ENCODE measurements around the gene ARHGAP25.

ARHGAP25 gene

GRCh38 chr2:68693951-68694350 lies 40.7 kb upstream of the ARHGAP25 start:
- no peak for TF ChIP-seq CTCF (IDR thresholded peaks at IDR 0.05; ENCODE audit: low read length, missing control alignments)
- no peak for DNase-seq (ENCODE audit: low read depth)
- H3K4me3 ChIP-seq (replicated peaks; ENCODE audit: low read depth, low read length), result no peak overlapping the region

- H3K4me3 ChIP-seq (replicated peaks; ENCODE audit: low read depth, low read length), result no peak overlapping the region
- no peak for DNase-seq (ENCODE audit: low read depth)
- TF ChIP-seq CTCF (IDR thresholded peaks at IDR 0.05; ENCODE audit: low read length, missing control alignments), result no peak
Observed at GRCh38 chr2:68695971-68696370, 38.6 kb upstream of the ARHGAP25 start.

GRCh38 chr2:68696554-68696953 lies 38.1 kb upstream of the ARHGAP25 start:
- no peak for DNase-seq (ENCODE audit: low read depth)
- no peak overlapping the region for H3K4me3 ChIP-seq (replicated peaks; ENCODE audit: low read depth, low read length)
- no peak for TF ChIP-seq CTCF (IDR thresholded peaks at IDR 0.05; ENCODE audit: low read length, missing control alignments)

- no peak for TF ChIP-seq CTCF (IDR thresholded peaks at IDR 0.05; ENCODE audit: low read length, missing control alignments)
- no peak for DNase-seq (ENCODE audit: low read depth)
- H3K4me3 ChIP-seq (replicated peaks; ENCODE audit: low read depth, low read length), result no peak overlapping the region
Observed at GRCh38 chr2:68698567-68699377, 35.8 kb upstream of the ARHGAP25 start.

- no peak overlapping the region for H3K4me3 ChIP-seq (replicated peaks; ENCODE audit: low read depth, low read length)
- no peak for TF ChIP-seq CTCF (IDR thresholded peaks at IDR 0.05; ENCODE audit: low read length, missing control alignments)
- DNase-seq (ENCODE audit: low read depth), result peak; percentile 11
Observed at GRCh38 chr2:68700560-68700959, 34.1 kb upstream of the ARHGAP25 start.

- TF ChIP-seq CTCF (IDR thresholded peaks at IDR 0.05; ENCODE audit: low read length, missing control alignments), result no peak
- DNase-seq (ENCODE audit: low read depth), result no peak
- no peak overlapping the region for H3K4me3 ChIP-seq (replicated peaks; ENCODE audit: low read depth, low read length)
Observed at GRCh38 chr2:68706637-68707036, 28.0 kb upstream of the ARHGAP25 start.

GRCh38 chr2:68708629-68709028 lies 26.0 kb upstream of the ARHGAP25 start:
- no peak for DNase-seq (ENCODE audit: low read depth)
- no peak overlapping the region for H3K4me3 ChIP-seq (replicated peaks; ENCODE audit: low read depth, low read length)
- TF ChIP-seq CTCF (IDR thresholded peaks at IDR 0.05; ENCODE audit: low read length, missing control alignments), result no peak
